ENCODE measurements around the gene LRP5.
"Not testable (repeated sequence)": the region's sequence is repeated elsewhere in the genome, so short reads cannot be mapped to it uniquely, and the experiment has no call there.

The LRP5 gene

GRCh38 chr11:68471360-68472340, 159.3 kb downstream of the LRP5 start:
- peak in 1 of 10 donors; percentile 59 for DNase-seq
- intact Hi-C loops (cut with DNase I): no loop called here

- intact Hi-C loops (cut with DNase I): no loop called here
These were observed 160.4 kb downstream of the LRP5 start for GRCh38 chr11:68472778-68473177.

GRCh38 chr11:68473693-68474092, 161.3 kb downstream of the LRP5 start:
- no peak for DNase-seq
- intact Hi-C loops (cut with DNase I): no loop called here

More at GRCh38 chr11:68472778-68473177, 160.4 kb downstream of the LRP5 start:
- no peak for DNase-seq

- intact Hi-C loops (cut with DNase I); DNase-seq: not testable (repeated sequence)
These were observed 163.2 kb downstream of the LRP5 start for GRCh38 chr11:68475626-68476025.

GRCh38 chr11:68479390-68479789, 167.0 kb downstream of the LRP5 start:
- no peak for DNase-seq
- intact Hi-C loops (cut with DNase I): no loop called here

- intact Hi-C loops (cut with DNase I): no loop called here
- no peak for DNase-seq
These were observed 167.8 kb downstream of the LRP5 start for GRCh38 chr11:68480193-68480592.

- DNase-seq: no peak
- intact Hi-C loops (cut with DNase I): no loop called here
These were observed 168.6 kb downstream of the LRP5 start for GRCh38 chr11:68480852-68481510.

GRCh38 chr11:68481579-68482240, 169.3 kb downstream of the LRP5 start:
- intact Hi-C loops (cut with DNase I): no loop called here
- DNase-seq: no peak

GRCh38 chr11:68488623-68489022, 176.2 kb downstream of the LRP5 start:
- intact Hi-C loops (cut with DNase I): no loop called here
- no peak for DNase-seq

GRCh38 chr11:68495220-68495729, 182.9 kb downstream of the LRP5 start:
- DNase-seq: no peak

GRCh38 chr11:68495872-68496271, 183.5 kb downstream of the LRP5 start:
- DNase-seq: peak in 1 of 10 donors; percentile 32
- intact Hi-C loops (cut with DNase I): no loop called here

More at GRCh38 chr11:68495220-68495729, 182.9 kb downstream of the LRP5 start:
- intact Hi-C loops (cut with DNase I): no loop called here

- intact Hi-C loops (cut with DNase I): no loop called here
- no peak for DNase-seq
These were observed 185.4 kb downstream of the LRP5 start for GRCh38 chr11:68497761-68498160.

- no peak for DNase-seq
- intact Hi-C loops (cut with DNase I): no loop called here
These were observed 185.9 kb downstream of the LRP5 start for GRCh38 chr11:68498321-68498720.

Data from posterior cingulate gyrus (tissue), 11 donors.